Measurements from ENCODE around the gene SLIT3. TPM values are rescaled to one million over a fixed set of nuclear protein-coding genes. Genes with fewer than 3 reads are reported as not detected.

The SLIT3 gene
- total RNA-seq, 4 donors from 2014 or later: 28.4 to 77.2 (median 63.8) TPM

DNA sequence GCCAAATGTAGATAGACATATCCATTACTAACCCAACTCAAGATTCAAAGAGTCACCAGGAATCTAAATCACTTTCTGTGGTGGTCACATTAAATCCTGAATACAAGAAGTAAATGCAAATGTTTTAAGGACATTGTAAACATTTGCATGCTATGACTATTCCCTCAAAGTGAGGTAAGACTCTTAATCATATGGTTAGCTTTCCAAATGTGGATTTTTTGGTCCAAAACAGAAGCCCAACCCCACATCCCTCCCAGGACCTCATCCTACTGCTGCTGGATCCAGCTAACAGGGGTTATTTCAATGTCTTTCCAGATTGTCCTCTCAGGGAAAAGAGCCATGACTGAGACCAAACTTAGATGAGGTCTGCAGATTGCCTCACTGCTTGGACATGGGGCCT lies 493.7 kb downstream of the SLIT3 start:
- H3K4me3 ChIP-seq (replicated peaks in 1 of 3): no peak overlapping the region
- peaks cover 9 to 11% of the 10 kb centered on the region in 2 donors for H3K4me1 ChIP-seq
- intact Hi-C loops (cut with DNase I): no loop called here
- peaks cover 0 to 6% of the 10 kb centered on the region in 2 donors for H3K36me3 ChIP-seq
- no peak overlapping the region for H3K27ac ChIP-seq
- DNase-seq: no peak
- no peaks in the 10 kb centered on the region for H3K27me3 ChIP-seq
- no peak for TF ChIP-seq POLR2A (IDR thresholded peaks at IDR 0.05)
- TF ChIP-seq, protein P1, sequence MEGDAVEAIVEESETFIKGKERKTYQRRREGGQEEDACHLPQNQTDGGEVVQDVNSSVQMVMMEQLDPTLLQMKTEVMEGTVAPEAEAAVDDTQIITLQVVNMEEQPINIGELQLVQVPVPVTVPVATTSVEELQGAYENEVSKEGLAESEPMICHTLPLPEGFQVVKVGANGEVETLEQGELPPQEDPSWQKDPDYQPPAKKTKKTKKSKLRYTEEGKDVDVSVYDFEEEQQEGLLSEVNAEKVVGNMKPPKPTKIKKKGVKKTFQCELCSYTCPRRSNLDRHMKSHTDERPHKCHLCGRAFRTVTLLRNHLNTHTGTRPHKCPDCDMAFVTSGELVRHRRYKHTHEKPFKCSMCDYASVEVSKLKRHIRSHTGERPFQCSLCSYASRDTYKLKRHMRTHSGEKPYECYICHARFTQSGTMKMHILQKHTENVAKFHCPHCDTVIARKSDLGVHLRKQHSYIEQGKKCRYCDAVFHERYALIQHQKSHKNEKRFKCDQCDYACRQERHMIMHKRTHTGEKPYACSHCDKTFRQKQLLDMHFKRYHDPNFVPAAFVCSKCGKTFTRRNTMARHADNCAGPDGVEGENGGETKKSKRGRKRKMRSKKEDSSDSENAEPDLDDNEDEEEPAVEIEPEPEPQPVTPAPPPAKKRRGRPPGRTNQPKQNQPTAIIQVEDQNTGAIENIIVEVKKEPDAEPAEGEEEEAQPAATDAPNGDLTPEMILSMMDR (IDR thresholded peaks at IDR 0.05): no peak
- no peaks in the 10 kb centered on the region for H3K9me3 ChIP-seq

DNA sequence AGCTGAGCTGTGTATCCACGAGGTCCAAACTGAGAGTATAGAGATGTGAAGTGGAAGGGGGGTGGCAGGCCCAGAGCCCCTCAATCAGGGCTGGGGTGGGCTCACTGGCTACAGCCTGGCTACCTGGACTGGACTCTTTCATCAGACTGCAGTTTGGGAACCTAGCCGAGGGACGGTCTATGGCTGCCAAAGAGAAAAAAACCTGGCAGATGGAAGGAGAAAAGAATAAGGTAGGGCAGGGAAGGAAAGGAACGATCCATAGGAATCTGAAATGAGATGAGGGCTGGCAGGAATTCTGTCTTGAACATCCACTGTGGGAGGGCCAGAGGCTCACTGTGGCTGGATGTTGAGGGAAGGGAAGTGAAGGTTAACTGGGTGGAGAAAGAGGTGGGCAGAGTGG lies 497.4 kb downstream of the SLIT3 start:
- no peak for DNase-seq
- no peak overlapping the region for H3K4me3 ChIP-seq (replicated peaks in 1 of 3)
- H3K27me3 ChIP-seq: no peaks in the 10 kb centered on the region
- no peaks in the 10 kb centered on the region for H3K4me1 ChIP-seq
- no peak for TF ChIP-seq POLR2A (IDR thresholded peaks at IDR 0.05)
- TF ChIP-seq, protein P1 (IDR thresholded peaks at IDR 0.05): no peak
- H3K9me3 ChIP-seq: no peaks in the 10 kb centered on the region
- no peak overlapping the region for H3K27ac ChIP-seq
- intact Hi-C loops (cut with DNase I): no loop called here
- H3K36me3 ChIP-seq: peaks cover 0 to 6% of the 10 kb centered on the region in 2 donors
- WGBS, 2 donors: 82 to 93% methylated on average over 4 of the region's 4 CpGs

DNA sequence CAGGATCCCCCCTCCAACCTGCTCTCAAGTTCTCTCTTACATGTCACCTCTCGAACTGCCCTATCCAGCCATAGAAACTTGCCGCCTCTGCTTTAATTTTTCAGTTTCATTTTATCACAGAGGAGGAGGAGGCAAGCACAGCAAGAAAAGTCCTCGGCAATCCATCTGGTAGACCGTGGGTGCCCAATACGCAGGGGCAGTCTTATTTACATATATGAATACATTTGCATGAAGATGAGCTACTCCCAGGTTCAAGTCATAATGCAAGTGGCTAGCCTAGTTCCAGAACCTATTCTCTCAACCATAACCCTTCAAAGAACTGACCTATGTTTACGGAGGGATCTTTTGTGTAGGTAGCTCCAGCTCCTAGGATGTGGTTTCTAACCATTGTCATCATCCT lies 498.6 kb downstream of the SLIT3 start:
- Histone ChIP-seq H3K27ac (no peak overlapping the region), H3K36me3 (peaks cover 0 to 6% of the 10 kb centered on the region in 2 donors), H3K27me3 (no peaks in the 10 kb centered on the region), H3K4me3 (replicated peaks in 1 of 3) (no peak overlapping the region), H3K4me1 (no peaks in the 10 kb centered on the region), H3K9me3 (no peaks in the 10 kb centered on the region)
- DNase-seq: no peak
- WGBS, 2 donors: 92 to 96% methylated on average over 6 of the region's 6 CpGs
- TF ChIP-seq, protein P1 (IDR thresholded peaks at IDR 0.05): no peak
- no peak for TF ChIP-seq POLR2A (IDR thresholded peaks at IDR 0.05)
- intact Hi-C loops (cut with DNase I): no loop called here

DNA sequence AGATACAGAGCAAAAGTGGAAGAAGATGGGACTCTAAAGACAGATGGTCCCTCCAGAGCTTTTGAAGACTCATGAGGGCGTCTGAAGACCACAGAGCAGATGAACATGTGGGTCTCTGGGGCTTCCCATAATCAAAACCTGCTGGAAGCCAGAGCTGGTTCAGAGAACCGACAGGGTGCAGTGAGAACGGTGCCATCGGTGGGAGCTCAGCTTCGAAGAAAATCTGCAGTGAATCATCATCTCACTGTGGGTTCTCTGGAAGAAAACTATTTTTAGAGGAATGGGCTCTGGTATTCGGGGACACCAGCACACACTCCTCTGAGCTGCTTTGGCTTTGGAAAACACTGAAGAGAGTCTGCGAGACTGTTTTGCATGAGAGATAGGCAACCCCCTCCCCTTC lies 499.4 kb downstream of the SLIT3 start:
- Histone ChIP-seq H3K4me3 (replicated peaks in 1 of 3) (no peak overlapping the region), H3K36me3 (peaks cover 0 to 6% of the 10 kb centered on the region in 2 donors), H3K27ac (no peak overlapping the region), H3K4me1 (no peaks in the 10 kb centered on the region), H3K27me3 (no peaks in the 10 kb centered on the region), H3K9me3 (no peaks in the 10 kb centered on the region)
- 84 to 95% methylated on average over 7 of the region's 7 CpGs for WGBS, 2 donors
- intact Hi-C loops (cut with DNase I): no loop called here
- TF ChIP-seq, protein P1 (IDR thresholded peaks at IDR 0.05): no peak
- TF ChIP-seq POLR2A (IDR thresholded peaks at IDR 0.05): no peak
- DNase-seq: no peak

DNA sequence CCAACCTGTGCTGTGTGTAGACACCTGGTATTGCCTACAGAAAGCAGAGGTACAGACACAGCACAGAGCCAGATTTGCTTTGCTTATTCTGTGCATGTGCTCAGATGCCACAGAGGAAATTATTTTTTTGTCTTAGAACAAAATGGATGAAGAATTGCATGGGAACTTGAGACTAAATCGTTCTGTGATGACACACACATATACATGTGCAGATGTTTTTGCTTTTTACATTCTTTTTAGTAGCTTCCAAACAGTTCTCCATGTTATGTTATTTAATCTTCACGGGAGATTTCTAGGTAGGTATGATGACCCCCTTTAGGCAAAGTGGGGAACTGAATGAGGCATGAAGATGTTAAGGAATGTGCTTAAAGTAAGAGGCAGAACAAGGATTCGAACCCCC lies 500.2 kb downstream of the SLIT3 start:
- intact Hi-C loops (cut with DNase I): no loop called here
- H3K36me3 ChIP-seq: no peaks in the 10 kb centered on the region
- no peaks in the 10 kb centered on the region for H3K27me3 ChIP-seq
- no peak overlapping the region for H3K27ac ChIP-seq
- TF ChIP-seq POLR2A (IDR thresholded peaks at IDR 0.05): no peak
- TF ChIP-seq, protein P1 (IDR thresholded peaks at IDR 0.05): no peak
- DNase-seq: no peak
- H3K4me1 ChIP-seq: no peaks in the 10 kb centered on the region
- H3K9me3 ChIP-seq: no peaks in the 10 kb centered on the region
- 89 to 92% methylated on average over 3 of the region's 3 CpGs for WGBS, 2 donors
- H3K4me3 ChIP-seq (replicated peaks in 1 of 3): no peak overlapping the region
